Measurements from ENCODE around the gene SLC47A2. TPM values are rescaled to one million over a fixed set of nuclear protein-coding genes. Genes with fewer than 3 reads are reported as not detected.

SLC47A2 gene
- total and polyA plus RNA-seq, 2 of the 13 experiments (the other 11 are each of a cell fraction or from before 2014, with no cell fraction given), result 0.04 TPM; not detected in 1

GRCh38 chr17:19714542-19715411 lies 1.6 kb downstream of the SLC47A2 start:
- no TSS peak for BruUV-seq (replicated peaks)
- intact Hi-C loops (cut with micrococcal nuclease; ENCODE audit: unreplicated experiment) (loop anchor here (5.0 kb wide), 2 partner anchors 42 to 48 kb away; no protein-coding TSS in a partner anchor), in situ Hi-C loops (cut with HindIII; ENCODE audit: extremely low pct_ligation_motif_present, low pct_unique_long_range_greater_than_20kb) (loop anchor here (25.0 kb wide), 1 partner anchor 202 kb away; no protein-coding TSS in a partner anchor)
- Histone ChIP-seq H3K79me2 (ENCODE audit: insufficient read depth, low read length) (no peaks in the 10 kb centered on the region), H3K4me1 (ENCODE audit: insufficient read depth, low read length) (peaks cover 48% of the 10 kb centered on the region), H2AFZ (ENCODE audit: low read length) (no peak overlapping the region), H3K27me3 (ENCODE audit: control insufficient read depth in 1 of 2, insufficient read depth in 2 of 2, low read length in 2 of 2) (peaks cover 0 to 4% of the 10 kb centered on the region in 2 experiments; a peak in 2 of 5 replicates), H3K36me3 (replicated peaks in 1 of 2; ENCODE audit: control insufficient read depth in 1 of 2, insufficient read depth in 2 of 2, low read length in 2 of 2) (no peaks in the 10 kb centered on the region), H4K20me1 (ENCODE audit: insufficient read depth, low read length) (no peaks in the 10 kb centered on the region), H3K9me3 (ENCODE audit: low read length) (no peaks in the 10 kb centered on the region), H3K4me2 (ENCODE audit: low read depth, low read length) (no peak overlapping the region), H3K27ac (ENCODE audit: extremely low read length, insufficient read depth, low read length) (no peak overlapping the region), H3K4me3 (replicated peaks in 1 of 3; ENCODE audit: insufficient read depth in 1 of 3, low read depth in 2 of 3, low read length in 3 of 3) (no peak overlapping the region), H3K9ac (ENCODE audit: insufficient read depth, low read depth, low read length) (no peak overlapping the region)
- WGBS (ENCODE audit: low lambda C conversion rate), result 80% methylated on average over 14 of the region's 27 CpGs
- ATAC-seq, result no peak
- ChIA-PET CTCF (ENCODE audit: low intra/inter-chr PET ratio, low total read pairs) (no interaction called here), POLR2A (interaction anchor here (0.7 to 2.2 kb wide), 2 partner anchors 66 to 347 kb away, joined by 4 to 5 read pairs; partner anchors contain the start of gene ALDH3A2)
- no peak for FAIRE-seq
- 0 out of 2 replicates have a peak, but pooled peaks have one; percentile 27 for TF ChIP-seq ZNF224 (CRISPR knock-in tag; IDR thresholded peaks at IDR 0.05)
- TF ChIP-seq, protein P1, sequence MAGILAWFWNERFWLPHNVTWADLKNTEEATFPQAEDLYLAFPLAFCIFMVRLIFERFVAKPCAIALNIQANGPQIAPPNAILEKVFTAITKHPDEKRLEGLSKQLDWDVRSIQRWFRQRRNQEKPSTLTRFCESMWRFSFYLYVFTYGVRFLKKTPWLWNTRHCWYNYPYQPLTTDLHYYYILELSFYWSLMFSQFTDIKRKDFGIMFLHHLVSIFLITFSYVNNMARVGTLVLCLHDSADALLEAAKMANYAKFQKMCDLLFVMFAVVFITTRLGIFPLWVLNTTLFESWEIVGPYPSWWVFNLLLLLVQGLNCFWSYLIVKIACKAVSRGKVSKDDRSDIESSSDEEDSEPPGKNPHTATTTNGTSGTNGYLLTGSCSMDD (CRISPR knock-in tag; IDR thresholded peaks at IDR 0.05), result no peak
- peak; percentile 36 for TF ChIP-seq STAG1 (CRISPR knock-in tag; IDR thresholded peaks at IDR 0.05)
- peak; percentile 48 for TF ChIP-seq CTCF (CRISPR knock-in tag; IDR thresholded peaks at IDR 0.05)
- DNase-seq (ENCODE audit: low spot score), result no peak
